Right lobe of liver (tissue), 6 donors: Measurements from ENCODE around the gene ANP32E. TPM values are rescaled to one million over a fixed set of nuclear protein-coding genes. Genes with fewer than 3 reads are reported as not detected.

Source experiments
- ATAC-seq, 4 donors: fragments of 200-7000 bp; cut with Tn5 transposase; one replicate each; pipeline ENCODE4 v1.9.1; 2020; ENCODE audit warnings: mild to moderate bottlenecking in 4 of 4, moderate library complexity in 4 of 4
- DNase-seq, 3 donors: peaks; one replicate each; pipeline ENCODE4 v3.0.0-alpha.2; 2020
- H3K27ac ChIP-seq, 3 donors: fragments of 200-600 bp; one replicate each; pipeline ENCODE4 v1.8.0; 2022
- H3K27me3 ChIP-seq, 2 donors: fragments of 200-600 bp; one replicate each; pipeline ENCODE4 v1.8.0; 2022
- H3K36me3 ChIP-seq, 4 donors: fragments of 200-600 bp; sonication (generic) in 1 of 4; one replicate each; pipeline versions ENCODE4 v1.5.1 to v1.8.0; 2017 to 2022; ENCODE audit warnings: control low read depth in 1 of 4
- H3K4me1 ChIP-seq, 4 donors: fragments of 200-600 bp; sonication (generic) in 1 of 4; one replicate each; pipeline versions ENCODE4 v1.5.1 to v1.8.0; 2017 to 2022; ENCODE audit warnings: control low read depth in 1 of 4
- H3K4me3 ChIP-seq, 3 donors: fragments of 200-600 bp; one replicate each; pipeline ENCODE4 v1.8.0; 2022
- H3K9me3 ChIP-seq, 4 donors: fragments of 200-600 bp; sonication (generic) in 1 of 4; one replicate each; pipeline versions ENCODE4 v1.5.1 to v1.8.0; 2017 to 2022; ENCODE audit warnings: control low read depth in 1 of 4
- CTCF ChIP-seq, 4 donors: fragments of 200-600 bp in 3 of 4; fragments of 450-650 bp in 1 of 4; IDR thresholded peaks; one replicate each; pipeline versions ENCODE4 v1.5.1 to v1.8.0; 2016 to 2022; ENCODE audit warnings: antibody characterized with exemption in 4 of 4, mild to moderate bottlenecking in 2 of 4
- POLR2A ChIP-seq: fragments of 450-650 bp; IDR thresholded peaks from one replicate; pipeline ENCODE4 v1.6.1; 2017; ENCODE audit warnings: antibody characterized with exemption, mild to moderate bottlenecking
- WGBS: methylation state at CpG from one replicate; pipeline ENCODE4 v1.1.6; 2018; ENCODE audit warnings: low coverage, low lambda C conversion rate; ENCODE audit not compliant: insufficient coverage; ENCODE audit errors: missing lambda C conversion rate; 5-methylcytosine and 5-hydroxymethylcytosine counted together
- intact Hi-C, 2 donors: fragments of 100-400 bp; cut with DNase I; formaldehyde crosslinking; loops; one replicate each; pipeline versions ENCODE4 v1.11.2 to v1.14.1; 2022
- small RNA-seq, 2 experiments: library from RNA; depleted of rRNA; stranded (forward); fragments of <200 nt; gene quantifications; one replicate each; pipeline ENCODE3, GENCODE V24; 2016
- total RNA-seq, 6 experiments: library from RNA; depleted of rRNA in 2 of 6; stranded (reverse); fragments of >200 nt in 2 of 6; fragmentation: NEBNext Ultra II Directional in 3 of 6; extraction: Animal tissue kit (Norgen Biotek cat#: 25700) in 3 of 6; gene quantifications; one replicate each; pipeline versions ENCODE4 v1.1.0 to v1.2.4, GENCODE V29; 2016 to 2023
- donor health status: DM: no; HTN: yes; CAD: no.
- donor health status: DM: no; HTN: no; CAD: no.
- donor health status: DM: no; HTN: no; CAD: no.
- donor health status: DM: no; HTN: yes; CAD: no.
- donor health status: DM: no; HTN: yes; CAD: no.

The ANP32E gene
- total RNA-seq, 6 experiments from 2014 or later: 9.3 to 16.3 (median 11.0) TPM

- intact Hi-C loops: no loop called here
Measured at GRCh38 chr1:150173141-150173585, 62.7 kb downstream of the ANP32E start.

GRCh38 chr1:150171801-150172200 is 64.1 kb downstream of the ANP32E start:
- no peak overlapping the region for H3K4me3 ChIP-seq
- intact Hi-C loops: no loop called here
- no peaks in the 10 kb centered on the region for H3K9me3 ChIP-seq
- DNase-seq (no peak), ATAC-seq (no peak)
- H3K27ac ChIP-seq: no peak overlapping the region
- peaks cover 0 to 5% (median 0%) of the 10 kb centered on the region in 4 donors for H3K4me1 ChIP-seq
- TF ChIP-seq POLR2A (no peak), CTCF (IDR thresholded peaks at IDR 0.05) (no peak)
- no peaks in the 10 kb centered on the region for H3K27me3 ChIP-seq
- H3K36me3 ChIP-seq: no peaks in the 10 kb centered on the region
- WGBS: 56% methylated on average over 1 of the region's 2 CpGs

More at GRCh38 chr1:150173141-150173585, 62.7 kb downstream of the ANP32E start:
- no peak for TF ChIP-seq CTCF (IDR thresholded peaks at IDR 0.05)
- no peak for TF ChIP-seq POLR2A
- no peak for DNase-seq
- peak; percentile 35 to 57 (median 46) for ATAC-seq
- no peak overlapping the region for H3K4me3 ChIP-seq
- H3K27ac ChIP-seq: no peak overlapping the region
- H3K9me3 ChIP-seq: no peaks in the 10 kb centered on the region
- WGBS: 34% methylated on average over 2 of the region's 7 CpGs
- no peaks in the 10 kb centered on the region for H3K36me3 ChIP-seq
- H3K4me1 ChIP-seq: peaks cover 0 to 5% (median 0%) of the 10 kb centered on the region in 4 donors
- H3K27me3 ChIP-seq: no peaks in the 10 kb centered on the region

- Histone ChIP-seq H3K27ac (no peak overlapping the region), H3K9me3 (no peaks in the 10 kb centered on the region), H3K27me3 (no peaks in the 10 kb centered on the region), H3K4me1 (peaks cover 0 to 5% (median 0%) of the 10 kb centered on the region in 4 donors), H3K4me3 (no peak overlapping the region), H3K36me3 (no peaks in the 10 kb centered on the region)
- ATAC-seq: peak; percentile 67 to 81 (median 76)
- peak; percentile 65 to 69 (median 66) for DNase-seq
- TF ChIP-seq POLR2A: no peak
- TF ChIP-seq CTCF (IDR thresholded peaks at IDR 0.05): peak; percentile 70 to 82 (median 72)
- intact Hi-C loops: loop anchor here (10.0 kb wide), 1 partner anchor 94 kb away; no protein-coding TSS in a partner anchor
- WGBS: 6% methylated on average over 6 of the region's 6 CpGs
Measured at GRCh38 chr1:150168960-150169601, 66.8 kb downstream of the ANP32E start.

Small RNA genes lying within 50 kb of the gene (small RNA-seq; reads per million reads assigned to genes)
- gene RN7SL480P (0 to 0.10 reads per million in 2 experiments), gene RNU2-17P (0.39 to 0.91 reads per million in 2 experiments)

Other genes with a start within 250 kb of the ANP32E start
- gene OTUD7B, start 225.4 kb downstream of the ANP32E start, total RNA-seq: 10 to 100 TPM in 5 of 6 experiments, 1 to 10 TPM in 1; 9.1 to 22.3 (median 16.8) TPM
- gene VPS45, start 168.3 kb downstream of the ANP32E start, total RNA-seq: 10 to 100 TPM; 12.5 to 18.2 (median 14.7) TPM
- 10 to 100 TPM in 1 of 6 experiments, 1 to 10 TPM in 5; 3.4 to 11.7 (median 5.3) TPM for gene PLEKHO1, start 86.2 kb downstream of the ANP32E start, total RNA-seq
- gene CA14, start 21.7 kb upstream of the ANP32E start, total RNA-seq: 1 to 10 TPM in 2 of 6 experiments, under 1 TPM in 3, not detected in 1; 0.20 to 4.8 (median 0.56) TPM
- gene APH1A, start 32.9 kb upstream of the ANP32E start, total RNA-seq: 10 to 100 TPM; 61.2 to 92.0 (median 81.1) TPM
- gene C1orf54, start 36.7 kb upstream of the ANP32E start, total RNA-seq: 1 to 10 TPM in 5 of 6 experiments, not detected in 1; 1.7 to 5.7 (median 3.8) TPM
- 1 to 10 TPM; 2.0 to 8.4 (median 4.4) TPM for gene CIART, start 46.4 kb upstream of the ANP32E start, total RNA-seq
- 10 to 100 TPM; 22.9 to 30.5 (median 25.0) TPM for gene MRPS21, start 57.7 kb upstream of the ANP32E start, total RNA-seq
- gene PRPF3, start 85.4 kb upstream of the ANP32E start, total RNA-seq: 10 to 100 TPM; 10.8 to 28.0 (median 21.2) TPM
- gene RPRD2, start 128.0 kb upstream of the ANP32E start, total RNA-seq: 10 to 100 TPM in 4 of 6 experiments, 1 to 10 TPM in 2; 8.9 to 17.5 (median 11.0) TPM